Endothelial cell of umbilical vein (primary cell): ENCODE results near the gene DNAJC12.

ENCODE experiments used
- CTCF ChIP-seq, 2 donors: IDR thresholded peaks; 1 replicate in 1 of 2; 2 replicates in 1 of 2; pipeline ENCODE4 v1.5.1; 2011; ENCODE audit warnings: low read length in 2 of 2, mild to moderate bottlenecking in 2 of 2, moderate library complexity in 2 of 2, control low read depth in 1 of 2, inconsistent platforms in 1 of 2, low read depth in 1 of 2; ENCODE audit not compliant: insufficient read depth in 1 of 2; ENCODE audit errors: extremely low read depth in 1 of 2
- EZH2 ChIP-seq: IDR thresholded peaks from 2 replicates; pipeline ENCODE4 v1.6.1; 2012; ENCODE audit warnings: borderline replicate concordance, low read depth, mild to moderate bottlenecking, moderate library complexity, low read length, inconsistent platforms; ENCODE audit not compliant: severe bottlenecking
- FOS ChIP-seq: IDR thresholded peaks from 2 replicates; pipeline ENCODE4 v1.6.1; 2011; ENCODE audit warnings: mild to moderate bottlenecking, low read length, moderate library complexity, borderline replicate concordance; ENCODE audit not compliant: insufficient read depth
- JUN ChIP-seq: IDR thresholded peaks from 2 replicates; pipeline ENCODE4 v1.6.1; 2011; ENCODE audit warnings: borderline replicate concordance, low read depth; ENCODE audit not compliant: insufficient read length, insufficient read depth
- MAX ChIP-seq: IDR thresholded peaks from 2 replicates; pipeline ENCODE4 v1.6.1; 2011; ENCODE audit not compliant: insufficient read depth, insufficient read length
- MYC ChIP-seq: IDR thresholded peaks from one replicate; pipeline ENCODE4 v1.6.1; 2011; ENCODE audit warnings: mild to moderate bottlenecking, low read depth, low read length
- POLR2A ChIP-seq: IDR thresholded peaks from 2 replicates; pipeline ENCODE4 v1.6.1; 2012; ENCODE audit warnings: low read depth, mild to moderate bottlenecking, control low read depth, low read length
- POLR2AphosphoS5 ChIP-seq: IDR thresholded peaks from 2 replicates; pipeline ENCODE4 v1.6.1; 2012; ENCODE audit warnings: low read depth, mild to moderate bottlenecking, control low read depth, low read length, moderate library complexity; ENCODE audit not compliant: insufficient read depth

DNA sequence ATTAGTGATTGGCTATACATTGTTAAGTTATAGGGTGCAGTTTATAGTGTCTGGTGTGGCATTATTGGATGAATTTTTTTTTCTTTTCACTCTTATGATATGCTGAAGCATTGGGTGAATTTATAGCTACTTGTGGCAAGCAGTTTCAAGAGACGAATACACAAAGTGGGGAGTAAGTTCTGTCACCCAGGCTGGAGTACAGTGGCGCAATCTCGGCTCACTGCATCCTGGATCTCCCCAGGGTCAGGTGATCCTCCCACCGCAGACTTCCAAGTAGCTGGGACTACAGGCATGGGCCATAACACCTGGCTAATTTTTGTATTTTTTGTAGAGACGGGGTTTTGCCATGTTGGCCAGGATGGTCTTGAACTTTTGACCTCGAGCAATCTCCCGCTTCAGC is 40.1 kb upstream of the DNAJC12 start:
- TF ChIP-seq CTCF (IDR thresholded peaks at IDR 0.05; ENCODE audit: extremely low read depth in 1 of 2, insufficient read depth in 1 of 2, low read depth in 1 of 2, low read length in 2 of 2) (no peak), EZH2 (no peak), FOS (no peak), POLR2A (no peak), MYC (no peak), JUN (no peak), POLR2AphosphoS5 (no peak), MAX (no peak)
